Vagina (tissue), 2 donors: ENCODE data around the gene PHOX2B.

ENCODE experiments used
- CTCF ChIP-seq, 3 experiments: fragments of 450-650 bp in 2 of 3; fragments of 200-600 bp in 1 of 3; sonication (generic) in 1 of 3; IDR thresholded peaks; one replicate each; pipeline ENCODE4 v1.5.1; 2017 to 2019; ENCODE audit warnings: antibody characterized with exemption in 3 of 3, mild to moderate bottlenecking in 2 of 3, moderate library complexity in 2 of 3
- POLR2A ChIP-seq, 2 donors: fragments of 450-650 bp; IDR thresholded peaks; one replicate each; pipeline ENCODE4 v1.6.1; 2017; ENCODE audit warnings: antibody characterized with exemption in 2 of 2, mild to moderate bottlenecking in 2 of 2, moderate library complexity in 2 of 2
- POLR2AphosphoS5 ChIP-seq, 2 donors: sonication (generic); formaldehyde crosslinking; IDR thresholded peaks; one replicate each; pipeline ENCODE4 v1.9.0; 2017; ENCODE audit warnings: antibody characterized with exemption in 2 of 2, mild to moderate bottlenecking in 2 of 2, low read depth in 1 of 2; ENCODE audit not compliant: insufficient read depth in 1 of 2

GRCh38 chr4:41723286-41723685, 25.2 kb downstream of the PHOX2B start:
- no peak for TF ChIP-seq POLR2A (IDR thresholded peaks at IDR 0.05)
- TF ChIP-seq CTCF (IDR thresholded peaks at IDR 0.05): no peak
- no peak for TF ChIP-seq POLR2AphosphoS5 (IDR thresholded peaks at IDR 0.05; ENCODE audit: insufficient read depth in 1 of 2, low read depth in 1 of 2)
